NCI-H1417 (cell line): ENCODE results near the gene DLEU7.
A peak's percentile ranks its signal among the peaks of the same experiment; 100 is the strongest.

Experiments
- DNase-seq, 3 experiments: peaks; one replicate each; lab custom pipeline; 2025; lab: John Stamatoyannopoulos, UW

The DLEU7 gene

GRCh38 chr13:50842990-50843256 lies 569 bp downstream of the DLEU7 start:
- no peak for DNase-seq

GRCh38 chr13:50842251-50842989 lies 1.1 kb downstream of the DLEU7 start:
- DNase-seq: no peak

GRCh38 chr13:50841786-50842185 lies 1.7 kb downstream of the DLEU7 start:
- no peak for DNase-seq

- DNase-seq: no peak
Observed at GRCh38 chr13:50840284-50840683, 3.2 kb downstream of the DLEU7 start.

GRCh38 chr13:50839828-50840227 lies 3.7 kb downstream of the DLEU7 start:
- no peak for DNase-seq

GRCh38 chr13:50838701-50839100 lies 4.8 kb downstream of the DLEU7 start:
- no peak for DNase-seq

- no peak for DNase-seq
Observed at GRCh38 chr13:50838031-50838430, 5.5 kb downstream of the DLEU7 start.

GRCh38 chr13:50831512-50831911 lies 12.0 kb downstream of the DLEU7 start:
- DNase-seq: no peak

GRCh38 chr13:50829896-50830295 lies 13.6 kb downstream of the DLEU7 start:
- DNase-seq: no peak

- DNase-seq: no peak
Observed at GRCh38 chr13:50829226-50829625, 14.3 kb downstream of the DLEU7 start.

GRCh38 chr13:50826035-50826434 lies 17.5 kb downstream of the DLEU7 start:
- no peak for DNase-seq

- DNase-seq: no peak
Observed at GRCh38 chr13:50812242-50812641, 31.2 kb downstream of the DLEU7 start.

- no peak for DNase-seq
Observed at GRCh38 chr13:50810998-50811397, 32.5 kb downstream of the DLEU7 start.

GRCh38 chr13:50810468-50810867 lies 33.0 kb downstream of the DLEU7 start:
- no peak for DNase-seq

- DNase-seq: peak in 2 of 3 experiments; percentile 54 to 88
Observed at GRCh38 chr13:50809133-50810090, 34.1 kb downstream of the DLEU7 start.

GRCh38 chr13:50805805-50806204 lies 37.7 kb downstream of the DLEU7 start:
- DNase-seq: no peak

- peak; percentile 51 to 87 (median 82) for DNase-seq
Observed at GRCh38 chr13:50801087-50801931, 42.2 kb downstream of the DLEU7 start.

- DNase-seq: peak in 2 of 3 experiments; percentile 69 to 88
Observed at GRCh38 chr13:50800091-50800739, 43.3 kb downstream of the DLEU7 start.

- DNase-seq: no peak
Observed at GRCh38 chr13:50798923-50799322, 44.6 kb downstream of the DLEU7 start.

GRCh38 chr13:50797091-50797490 lies 46.4 kb downstream of the DLEU7 start:
- DNase-seq: no peak

- DNase-seq: no peak
Observed at GRCh38 chr13:50796463-50796862, 47.0 kb downstream of the DLEU7 start.

- DNase-seq: no peak
Observed at GRCh38 chr13:50794226-50794625, 49.3 kb downstream of the DLEU7 start.
